Peyer's patch (tissue), 4 donors: Measurements from ENCODE around the gene CUZD1.

Experiments used
- POLR2A ChIP-seq, 2 donors: fragments of 450-650 bp; IDR thresholded peaks; one replicate each; pipeline ENCODE4 v1.5.1; 2017; ENCODE audit warnings: antibody characterized with exemption in 2 of 2, mild to moderate bottlenecking in 2 of 2, moderate library complexity in 2 of 2
- TF ChIP-seq, protein P1 (sequence below), 6 experiments: fragments of 450-650 bp in 4 of 6; fragments of 200-600 bp in 2 of 6; sonication (generic) in 1 of 6; IDR thresholded peaks; one replicate each; pipeline ENCODE4 v1.5.1; 2017 to 2019; ENCODE audit warnings: antibody characterized with exemption in 6 of 6, mild to moderate bottlenecking in 3 of 6, moderate library complexity in 1 of 6

DNA sequence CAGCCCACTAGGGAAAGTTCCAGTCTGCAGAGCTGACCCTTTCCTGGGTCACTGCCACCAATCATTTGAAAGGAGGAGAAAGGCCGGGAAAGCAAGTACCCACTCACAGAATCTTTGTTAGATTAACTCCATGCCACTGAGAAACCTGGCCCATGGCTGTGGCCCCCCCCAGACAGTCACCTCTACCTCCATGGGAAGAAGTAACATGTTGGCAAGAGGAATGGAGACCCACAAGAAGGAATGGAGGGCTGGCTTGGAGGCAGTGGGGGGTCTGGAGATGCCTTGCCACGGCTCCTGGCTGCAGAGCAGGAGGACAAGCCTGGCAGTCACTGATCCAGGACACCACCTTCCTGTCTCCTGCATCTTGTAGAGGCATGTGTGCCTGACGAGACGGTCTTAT is 32.9 kb downstream of the CUZD1 start:
- TF ChIP-seq, protein P1, sequence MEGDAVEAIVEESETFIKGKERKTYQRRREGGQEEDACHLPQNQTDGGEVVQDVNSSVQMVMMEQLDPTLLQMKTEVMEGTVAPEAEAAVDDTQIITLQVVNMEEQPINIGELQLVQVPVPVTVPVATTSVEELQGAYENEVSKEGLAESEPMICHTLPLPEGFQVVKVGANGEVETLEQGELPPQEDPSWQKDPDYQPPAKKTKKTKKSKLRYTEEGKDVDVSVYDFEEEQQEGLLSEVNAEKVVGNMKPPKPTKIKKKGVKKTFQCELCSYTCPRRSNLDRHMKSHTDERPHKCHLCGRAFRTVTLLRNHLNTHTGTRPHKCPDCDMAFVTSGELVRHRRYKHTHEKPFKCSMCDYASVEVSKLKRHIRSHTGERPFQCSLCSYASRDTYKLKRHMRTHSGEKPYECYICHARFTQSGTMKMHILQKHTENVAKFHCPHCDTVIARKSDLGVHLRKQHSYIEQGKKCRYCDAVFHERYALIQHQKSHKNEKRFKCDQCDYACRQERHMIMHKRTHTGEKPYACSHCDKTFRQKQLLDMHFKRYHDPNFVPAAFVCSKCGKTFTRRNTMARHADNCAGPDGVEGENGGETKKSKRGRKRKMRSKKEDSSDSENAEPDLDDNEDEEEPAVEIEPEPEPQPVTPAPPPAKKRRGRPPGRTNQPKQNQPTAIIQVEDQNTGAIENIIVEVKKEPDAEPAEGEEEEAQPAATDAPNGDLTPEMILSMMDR (IDR thresholded peaks at IDR 0.05), result no peak
- no peak for TF ChIP-seq POLR2A (IDR thresholded peaks at IDR 0.05)
